ENCODE results near the gene GNLY. TPM values are rescaled to one million over a fixed set of nuclear protein-coding genes. Genes with fewer than 3 reads are reported as not detected.

Gene GNLY
- total and polyA plus RNA-seq, 4 donors = 0.43 to 8.0 (median 2.1) TPM; not detected in 1

Other genes starting within 250 kb of the GNLY start
- gene MAT2A, start 155.2 kb upstream of the GNLY start, total RNA-seq = 100 to 1,000 TPM; 193 to 397 TPM
- gene MAT2A, start 155.2 kb upstream of the GNLY start, polyA plus RNA-seq = 100 to 1,000 TPM in 1 of 2 donors, 10 to 100 TPM in 1; 48.8 to 167 TPM
- gene GGCX, start 132.9 kb upstream of the GNLY start, total RNA-seq = 10 to 100 TPM; 30.3 to 48.3 TPM
- gene GGCX, start 132.9 kb upstream of the GNLY start, polyA plus RNA-seq = 10 to 100 TPM; 15.5 to 18.6 TPM
- gene VAMP8, start 116.8 kb upstream of the GNLY start, total RNA-seq = 10 to 100 TPM; 40.5 to 43.5 TPM
- 100 to 1,000 TPM in 1 of 2 donors, 10 to 100 TPM in 1; 23.9 to 256 TPM for gene VAMP8, start 116.8 kb upstream of the GNLY start, polyA plus RNA-seq
- 10 to 100 TPM; 60.3 to 83.8 TPM for gene VAMP5, start 109.9 kb upstream of the GNLY start, total RNA-seq
- gene VAMP5, start 109.9 kb upstream of the GNLY start, polyA plus RNA-seq = 100 to 1,000 TPM; 180 to 186 TPM
- gene RNF181, start 98.6 kb upstream of the GNLY start, total RNA-seq = 10 to 100 TPM; 76.0 to 98.5 TPM
- 100 to 1,000 TPM; 148 to 203 TPM for gene RNF181, start 98.6 kb upstream of the GNLY start, polyA plus RNA-seq
- 10 to 100 TPM; 13.9 to 19.2 TPM for gene TMEM150A, start 91.7 kb upstream of the GNLY start, total RNA-seq
- 10 to 100 TPM; 17.8 to 27.8 TPM for gene TMEM150A, start 91.7 kb upstream of the GNLY start, polyA plus RNA-seq
- 10 to 100 TPM; 22.8 to 35.2 TPM for gene C2orf68, start 82.3 kb upstream of the GNLY start, total RNA-seq
- 10 to 100 TPM; 15.5 to 19.9 TPM for gene C2orf68, start 82.3 kb upstream of the GNLY start, polyA plus RNA-seq
- 10 to 100 TPM; 27.4 to 37.0 TPM for gene USP39, start 78.2 kb upstream of the GNLY start, total RNA-seq
- 10 to 100 TPM; 33.6 to 37.0 TPM for gene USP39, start 78.2 kb upstream of the GNLY start, polyA plus RNA-seq
- gene SFTPB, start 26.2 kb upstream of the GNLY start, total RNA-seq = 1 to 10 TPM in 1 of 2 donors, not detected in 1; 1.7 TPM
- 1 to 10 TPM; 2.3 to 8.1 TPM for gene SFTPB, start 26.2 kb upstream of the GNLY start, polyA plus RNA-seq
- gene ATOH8, start 59.6 kb downstream of the GNLY start, total RNA-seq = 10 to 100 TPM; 56.7 to 68.5 TPM
- gene ATOH8, start 59.6 kb downstream of the GNLY start, polyA plus RNA-seq = 10 to 100 TPM; 51.5 to 78.8 TPM
- gene ST3GAL5, start 194.6 kb downstream of the GNLY start, total RNA-seq = 10 to 100 TPM; 15.7 to 29.8 TPM
- 10 to 100 TPM in 1 of 2 donors, 1 to 10 TPM in 1; 3.3 to 15.8 TPM for gene ST3GAL5, start 194.6 kb downstream of the GNLY start, polyA plus RNA-seq